SK-N-SH treated with all-trans-retinoic acid at 6 μM for 48 hours (cell line): ENCODE results near the gene RUNDC3A.

Experiments
- ATAC-seq: fragments of 200-7000 bp; cut with Tn5 transposase; 3 replicates; pipeline ENCODE4 v1.9.1; 2020; ENCODE audit warnings: mild to moderate bottlenecking, moderate library complexity
- ARNTL ChIP-seq: fragments of 450-650 bp; formaldehyde crosslinking; IDR thresholded peaks from 2 replicates; pipeline ENCODE4 v1.5.0; 2020; ENCODE audit warnings: low read depth, mild to moderate bottlenecking, moderate library complexity, borderline replicate concordance
- BACH2 ChIP-seq: fragments of 250-450 bp; sonication (Bioruptor Pico); IDR thresholded peaks from 2 replicates; pipeline ENCODE4 v1.9.0; 2021; ENCODE audit warnings: mild to moderate bottlenecking, borderline replicate concordance
- CSDC2 ChIP-seq: fragments of 250-450 bp; sonication (Bioruptor Pico); IDR thresholded peaks from 2 replicates; pipeline ENCODE4 v1.5.0; 2020; ENCODE audit warnings: mild to moderate bottlenecking, moderate library complexity
- GLIS3 ChIP-seq: fragments of 250-450 bp; sonication (Bioruptor Pico); IDR thresholded peaks from 2 replicates; pipeline ENCODE4 v1.5.0; 2020; ENCODE audit warnings: mild to moderate bottlenecking, moderate library complexity
- ISL1 ChIP-seq: fragments of 250-450 bp; sonication (Bioruptor Pico); IDR thresholded peaks from 2 replicates; pipeline ENCODE4 v2.1.2; 2022; ENCODE audit warnings: mild to moderate bottlenecking, moderate library complexity
- OSR1 ChIP-seq: fragments of 250-450 bp; sonication (Bioruptor Pico); IDR thresholded peaks from 2 replicates; pipeline ENCODE4 v1.8.0; 2022; ENCODE audit warnings: moderate library complexity, mild to moderate bottlenecking, inconsistent platforms
- PPARA ChIP-seq: fragments of 250-450 bp; sonication (Bioruptor Pico); IDR thresholded peaks from 2 replicates; pipeline ENCODE4 v1.5.0; 2020; ENCODE audit warnings: mild to moderate bottlenecking, borderline replicate concordance
- RARB ChIP-seq: fragments of 250-450 bp; sonication (Bioruptor Pico); IDR thresholded peaks from 2 replicates; pipeline ENCODE4 v1.8.0; 2021; ENCODE audit warnings: mild to moderate bottlenecking, moderate library complexity
- SNAI2 ChIP-seq: fragments of 250-450 bp; sonication (Bioruptor Pico); IDR thresholded peaks from 2 replicates; pipeline ENCODE4 v1.5.0; 2020; ENCODE audit warnings: mild to moderate bottlenecking, moderate library complexity
- TCF4 ChIP-seq: fragments of 250-450 bp; sonication (Bioruptor Pico); IDR thresholded peaks from 2 replicates; pipeline ENCODE4 v1.8.0; 2021; ENCODE audit warnings: mild to moderate bottlenecking, moderate library complexity, borderline replicate concordance
- ZC3H10 ChIP-seq: fragments of 250-450 bp; sonication (Bioruptor Pico); IDR thresholded peaks from 2 replicates; pipeline ENCODE4 v1.5.1; 2021; ENCODE audit warnings: mild to moderate bottlenecking, moderate library complexity
- ZFP3 ChIP-seq: fragments of 250-450 bp; sonication (Bioruptor Pico); IDR thresholded peaks from 2 replicates; pipeline ENCODE4 v1.5.0; 2020; ENCODE audit warnings: mild to moderate bottlenecking, moderate library complexity
- ZFP30 ChIP-seq: fragments of 450-650 bp; formaldehyde crosslinking; IDR thresholded peaks from 2 replicates; pipeline ENCODE4 v1.5.0; 2022; ENCODE audit warnings: mild to moderate bottlenecking, moderate library complexity
- ZNF565 ChIP-seq: fragments of 450-650 bp; formaldehyde crosslinking; conservative IDR thresholded peaks from 2 replicates; pipeline ENCODE4 v1.5.0; 2020; ENCODE audit warnings: low read depth, mild to moderate bottlenecking, moderate library complexity
- ZNF70 ChIP-seq: fragments of 450-650 bp; formaldehyde crosslinking; IDR thresholded peaks from 2 replicates; pipeline ENCODE4 v1.5.0; 2020; ENCODE audit warnings: mild to moderate bottlenecking, moderate library complexity
- ZNF8 ChIP-seq: fragments of 450-650 bp; formaldehyde crosslinking; IDR thresholded peaks from 2 replicates; pipeline ENCODE4 v1.5.0; 2020; ENCODE audit warnings: mild to moderate bottlenecking, moderate library complexity
- TF ChIP-seq, protein P1 (sequence below): fragments of 250-450 bp; sonication (Bioruptor Pico); IDR thresholded peaks from 2 replicates; pipeline ENCODE4 v1.8.0; 2020; ENCODE audit warnings: mild to moderate bottlenecking, moderate library complexity, borderline replicate concordance
- TF ChIP-seq, protein P2 (sequence below): fragments of 250-450 bp; sonication (Bioruptor Pico); IDR thresholded peaks from 2 replicates; pipeline ENCODE4 v1.5.1; 2021; ENCODE audit warnings: mild to moderate bottlenecking, moderate library complexity
- TF ChIP-seq, protein P3 (sequence below): fragments of 250-450 bp; sonication (Bioruptor Pico); IDR thresholded peaks from 2 replicates; pipeline ENCODE4 v1.8.0; 2021; ENCODE audit warnings: low read depth, mild to moderate bottlenecking, moderate library complexity, borderline replicate concordance
- TF ChIP-seq, protein P4 (sequence below): fragments of 250-450 bp; sonication (Bioruptor Pico); IDR thresholded peaks from 2 replicates; pipeline ENCODE4 v1.5.0; 2020; ENCODE audit warnings: mild to moderate bottlenecking, moderate library complexity

Gene RUNDC3A

DNA sequence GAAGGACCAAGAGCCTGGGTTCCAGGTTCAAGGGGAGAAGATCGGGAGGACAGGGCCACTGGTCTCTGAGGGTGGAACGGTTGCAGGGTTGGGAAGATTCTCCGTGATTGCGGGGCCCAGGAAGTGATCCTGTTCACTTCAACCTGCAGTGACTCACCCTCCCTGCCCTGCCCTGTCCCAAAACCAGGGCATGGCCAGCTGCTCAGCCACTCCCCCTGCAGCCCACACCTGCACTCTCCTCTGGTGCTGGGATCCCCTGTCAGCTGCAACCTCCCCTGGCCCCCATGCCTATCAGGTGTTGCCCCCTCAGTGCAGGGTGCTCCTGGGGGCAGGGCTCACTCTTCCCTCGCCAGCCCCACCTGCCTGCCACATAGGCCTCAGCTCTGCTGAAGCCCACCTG is 1.1 kb downstream of the RUNDC3A start (continued):
- TF ChIP-seq, protein P1, sequence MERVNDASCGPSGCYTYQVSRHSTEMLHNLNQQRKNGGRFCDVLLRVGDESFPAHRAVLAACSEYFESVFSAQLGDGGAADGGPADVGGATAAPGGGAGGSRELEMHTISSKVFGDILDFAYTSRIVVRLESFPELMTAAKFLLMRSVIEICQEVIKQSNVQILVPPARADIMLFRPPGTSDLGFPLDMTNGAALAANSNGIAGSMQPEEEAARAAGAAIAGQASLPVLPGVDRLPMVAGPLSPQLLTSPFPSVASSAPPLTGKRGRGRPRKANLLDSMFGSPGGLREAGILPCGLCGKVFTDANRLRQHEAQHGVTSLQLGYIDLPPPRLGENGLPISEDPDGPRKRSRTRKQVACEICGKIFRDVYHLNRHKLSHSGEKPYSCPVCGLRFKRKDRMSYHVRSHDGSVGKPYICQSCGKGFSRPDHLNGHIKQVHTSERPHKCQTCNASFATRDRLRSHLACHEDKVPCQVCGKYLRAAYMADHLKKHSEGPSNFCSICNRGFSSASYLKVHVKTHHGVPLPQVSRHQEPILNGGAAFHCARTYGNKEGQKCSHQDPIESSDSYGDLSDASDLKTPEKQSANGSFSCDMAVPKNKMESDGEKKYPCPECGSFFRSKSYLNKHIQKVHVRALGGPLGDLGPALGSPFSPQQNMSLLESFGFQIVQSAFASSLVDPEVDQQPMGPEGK (CRISPR knock-in tag): no peak
- TF ChIP-seq, protein P2, sequence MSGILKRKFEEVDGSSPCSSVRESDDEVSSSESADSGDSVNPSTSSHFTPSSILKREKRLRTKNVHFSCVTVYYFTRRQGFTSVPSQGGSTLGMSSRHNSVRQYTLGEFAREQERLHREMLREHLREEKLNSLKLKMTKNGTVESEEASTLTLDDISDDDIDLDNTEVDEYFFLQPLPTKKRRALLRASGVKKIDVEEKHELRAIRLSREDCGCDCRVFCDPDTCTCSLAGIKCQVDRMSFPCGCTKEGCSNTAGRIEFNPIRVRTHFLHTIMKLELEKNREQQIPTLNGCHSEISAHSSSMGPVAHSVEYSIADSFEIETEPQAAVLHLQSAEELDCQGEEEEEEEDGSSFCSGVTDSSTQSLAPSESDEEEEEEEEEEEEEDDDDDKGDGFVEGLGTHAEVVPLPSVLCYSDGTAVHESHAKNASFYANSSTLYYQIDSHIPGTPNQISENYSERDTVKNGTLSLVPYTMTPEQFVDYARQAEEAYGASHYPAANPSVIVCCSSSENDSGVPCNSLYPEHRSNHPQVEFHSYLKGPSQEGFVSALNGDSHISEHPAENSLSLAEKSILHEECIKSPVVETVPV (CRISPR knock-in tag): no peak
- no peak for TF ChIP-seq CSDC2 (CRISPR knock-in tag)
- TF ChIP-seq RARB: no peak
- no peak for TF ChIP-seq ZFP3
- no peak for TF ChIP-seq ZC3H10 (CRISPR knock-in tag)
- TF ChIP-seq BACH2 (CRISPR knock-in tag): no peak
- no peak for TF ChIP-seq SNAI2 (CRISPR knock-in tag)

DNA sequence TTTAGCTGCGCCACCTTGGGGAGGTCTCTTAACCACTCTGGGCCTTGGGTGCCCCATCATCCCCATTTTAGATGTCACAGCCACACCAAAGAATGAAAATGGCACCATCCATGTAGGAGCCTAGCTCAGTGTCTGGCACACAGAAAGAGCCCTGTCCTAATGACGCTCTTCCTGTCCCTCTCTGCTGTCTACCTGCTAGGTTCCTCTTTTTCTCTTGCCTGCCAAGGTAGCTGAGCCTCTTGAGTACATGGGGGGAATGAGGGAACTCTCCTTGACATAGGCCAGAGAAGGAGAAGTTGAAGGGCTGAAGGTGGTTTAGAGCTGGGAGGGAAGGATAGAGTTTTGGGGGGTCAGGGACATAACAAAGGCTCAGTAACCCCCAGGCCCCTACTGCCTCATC is 1.8 kb downstream of the RUNDC3A start:
- TF ChIP-seq ZNF8 (CRISPR knock-in tag) (no peak), BACH2 (CRISPR knock-in tag) (no peak), ZFP30 (CRISPR knock-in tag) (no peak), TCF4 (CRISPR knock-in tag) (no peak), ZNF70 (CRISPR knock-in tag) (no peak), ZNF565 (no peak), ARNTL (CRISPR knock-in tag) (no peak), PPARA (CRISPR knock-in tag) (no peak), RARB (no peak)
- TF ChIP-seq, protein P3, sequence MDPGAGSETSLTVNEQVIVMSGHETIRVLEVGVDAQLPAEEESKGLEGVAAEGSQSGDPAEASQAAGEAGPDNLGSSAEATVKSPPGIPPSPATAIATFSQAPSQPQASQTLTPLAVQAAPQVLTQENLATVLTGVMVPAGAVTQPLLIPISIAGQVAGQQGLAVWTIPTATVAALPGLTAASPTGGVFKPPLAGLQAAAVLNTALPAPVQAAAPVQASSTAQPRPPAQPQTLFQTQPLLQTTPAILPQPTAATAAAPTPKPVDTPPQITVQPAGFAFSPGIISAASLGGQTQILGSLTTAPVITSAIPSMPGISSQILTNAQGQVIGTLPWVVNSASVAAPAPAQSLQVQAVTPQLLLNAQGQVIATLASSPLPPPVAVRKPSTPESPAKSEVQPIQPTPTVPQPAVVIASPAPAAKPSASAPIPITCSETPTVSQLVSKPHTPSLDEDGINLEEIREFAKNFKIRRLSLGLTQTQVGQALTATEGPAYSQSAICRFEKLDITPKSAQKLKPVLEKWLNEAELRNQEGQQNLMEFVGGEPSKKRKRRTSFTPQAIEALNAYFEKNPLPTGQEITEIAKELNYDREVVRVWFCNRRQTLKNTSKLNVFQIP (CRISPR knock-in tag): no peak
- TF ChIP-seq, protein P2 (CRISPR knock-in tag): no peak
- TF ChIP-seq, protein P4, sequence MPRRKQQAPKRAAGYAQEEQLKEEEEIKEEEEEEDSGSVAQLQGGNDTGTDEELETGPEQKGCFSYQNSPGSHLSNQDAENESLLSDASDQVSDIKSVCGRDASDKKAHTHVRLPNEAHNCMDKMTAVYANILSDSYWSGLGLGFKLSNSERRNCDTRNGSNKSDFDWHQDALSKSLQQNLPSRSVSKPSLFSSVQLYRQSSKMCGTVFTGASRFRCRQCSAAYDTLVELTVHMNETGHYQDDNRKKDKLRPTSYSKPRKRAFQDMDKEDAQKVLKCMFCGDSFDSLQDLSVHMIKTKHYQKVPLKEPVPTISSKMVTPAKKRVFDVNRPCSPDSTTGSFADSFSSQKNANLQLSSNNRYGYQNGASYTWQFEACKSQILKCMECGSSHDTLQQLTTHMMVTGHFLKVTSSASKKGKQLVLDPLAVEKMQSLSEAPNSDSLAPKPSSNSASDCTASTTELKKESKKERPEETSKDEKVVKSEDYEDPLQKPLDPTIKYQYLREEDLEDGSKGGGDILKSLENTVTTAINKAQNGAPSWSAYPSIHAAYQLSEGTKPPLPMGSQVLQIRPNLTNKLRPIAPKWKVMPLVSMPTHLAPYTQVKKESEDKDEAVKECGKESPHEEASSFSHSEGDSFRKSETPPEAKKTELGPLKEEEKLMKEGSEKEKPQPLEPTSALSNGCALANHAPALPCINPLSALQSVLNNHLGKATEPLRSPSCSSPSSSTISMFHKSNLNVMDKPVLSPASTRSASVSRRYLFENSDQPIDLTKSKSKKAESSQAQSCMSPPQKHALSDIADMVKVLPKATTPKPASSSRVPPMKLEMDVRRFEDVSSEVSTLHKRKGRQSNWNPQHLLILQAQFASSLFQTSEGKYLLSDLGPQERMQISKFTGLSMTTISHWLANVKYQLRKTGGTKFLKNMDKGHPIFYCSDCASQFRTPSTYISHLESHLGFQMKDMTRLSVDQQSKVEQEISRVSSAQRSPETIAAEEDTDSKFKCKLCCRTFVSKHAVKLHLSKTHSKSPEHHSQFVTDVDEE (CRISPR knock-in tag): no peak
- no peak for ATAC-seq

DNA sequence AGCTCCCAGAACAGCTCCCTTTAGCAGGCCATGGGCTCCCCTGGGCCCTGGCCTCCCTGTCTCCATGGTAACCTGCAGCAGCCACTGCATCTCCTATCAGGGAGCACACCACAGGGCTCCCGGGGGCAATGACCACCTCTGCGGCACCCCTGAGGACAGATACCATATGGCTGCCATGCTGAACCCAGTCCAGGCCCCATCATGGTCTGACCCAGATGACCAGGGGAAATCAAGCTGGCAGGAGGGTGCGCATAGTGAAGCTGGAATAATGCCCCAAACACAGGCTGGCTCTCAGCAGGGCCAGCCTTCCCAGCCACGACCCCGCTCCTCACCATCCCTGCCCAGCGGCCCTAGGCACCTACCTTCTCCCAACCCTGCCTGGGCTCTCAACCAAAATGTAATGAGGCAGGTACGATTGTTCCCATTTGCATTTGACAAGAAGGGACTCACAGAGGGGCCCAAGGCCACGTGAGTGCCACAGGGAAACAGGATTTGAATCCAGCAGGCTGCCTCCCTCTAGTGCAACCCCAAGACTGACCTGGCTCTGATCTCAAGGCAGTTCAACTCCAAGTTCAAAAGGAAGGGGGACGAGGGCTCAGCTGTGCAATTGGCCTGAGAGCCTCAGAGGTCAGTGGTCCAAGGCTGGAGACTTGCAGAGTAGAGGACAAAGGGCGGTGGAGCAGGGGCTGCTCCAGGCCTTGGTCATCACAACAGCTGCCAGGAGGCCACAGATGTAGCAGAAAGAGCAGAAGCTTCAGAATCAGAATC is 2.4 kb downstream of the RUNDC3A start:
- no peak for ATAC-seq
- TF ChIP-seq OSR1: no peak
- no peak for TF ChIP-seq TCF4 (CRISPR knock-in tag)
- no peak for TF ChIP-seq CSDC2 (CRISPR knock-in tag)
- TF ChIP-seq ISL1: no peak
- TF ChIP-seq, protein P1 (CRISPR knock-in tag): no peak
- TF ChIP-seq, protein P3 (CRISPR knock-in tag): no peak
- TF ChIP-seq GLIS3 (CRISPR knock-in tag): no peak
- no peak for TF ChIP-seq ZFP30 (CRISPR knock-in tag)
- TF ChIP-seq ZNF8 (CRISPR knock-in tag): no peak
- no peak for TF ChIP-seq BACH2 (CRISPR knock-in tag)
- TF ChIP-seq ARNTL (CRISPR knock-in tag): no peak
- TF ChIP-seq, protein P4 (CRISPR knock-in tag): no peak
